G401.6 (cell line): ENCODE results near the gene CRACR2A.

Source experiments
- FAIRE-seq: peaks from 2 replicates; lab custom pipeline; 2012; peaks lifted over from hg19 to GRCh38; lab: Jason Lieb, UNC

Gene CRACR2A

DNA sequence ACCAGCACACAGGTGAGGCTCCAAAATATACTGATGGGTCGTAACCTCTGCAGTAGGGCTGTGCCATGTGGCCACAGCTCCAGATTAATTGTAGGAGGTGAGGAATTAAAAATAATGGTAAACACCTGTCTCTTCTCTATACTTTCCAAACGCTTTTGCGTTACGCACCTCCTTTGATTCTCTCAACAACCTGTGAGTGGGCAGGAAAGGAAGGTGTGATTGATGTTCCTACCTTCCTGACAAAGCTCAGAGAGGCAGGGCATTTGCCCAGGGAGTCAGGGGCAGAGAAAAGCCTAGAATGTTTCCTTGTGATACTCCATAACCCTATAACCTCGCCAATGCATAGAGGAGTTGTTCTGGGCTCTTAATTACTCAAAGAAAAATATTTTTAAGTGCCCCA lies 137.0 kb downstream of the CRACR2A start:
- no peak for FAIRE-seq

- no peak for FAIRE-seq
Observed at GRCh38 chr12:3614806-3615466, 138.0 kb downstream of the CRACR2A start.

DNA sequence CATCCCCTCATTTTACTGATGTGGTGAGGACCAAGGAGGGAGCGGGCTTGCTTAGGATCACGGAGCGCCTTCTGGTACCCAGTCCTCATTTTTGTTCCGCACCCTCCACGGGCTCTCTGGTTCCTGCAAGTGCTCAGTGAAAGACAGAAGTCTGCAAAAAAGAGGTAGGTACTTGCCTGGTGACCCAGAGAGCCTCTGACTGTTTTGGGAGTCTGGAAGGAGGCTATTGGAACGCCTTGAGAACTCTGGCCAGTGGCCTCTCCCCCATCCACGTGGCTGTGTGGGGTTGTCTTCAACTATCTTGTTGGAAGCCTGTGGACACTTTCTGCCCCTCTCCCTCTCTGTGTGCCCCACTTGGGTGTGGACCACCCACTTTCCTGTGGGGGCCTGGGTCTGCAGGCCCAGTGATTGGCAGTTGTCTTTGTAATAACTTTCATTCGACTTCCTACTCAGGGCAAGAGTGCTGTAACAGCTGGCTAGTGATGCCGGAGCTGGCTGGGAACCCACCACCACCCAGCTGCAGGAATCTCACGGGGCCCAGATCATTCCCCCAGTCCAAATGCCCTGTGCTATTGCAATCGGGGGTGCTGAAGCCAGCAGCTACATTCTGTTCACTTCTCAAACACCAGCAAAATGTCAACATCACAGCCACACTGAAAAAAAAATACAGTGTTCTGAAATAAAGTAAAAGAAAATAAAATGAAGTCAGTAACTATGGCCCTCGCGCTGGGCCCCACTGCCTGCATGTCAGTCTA lies 139.1 kb downstream of the CRACR2A start:
- FAIRE-seq, result no peak

GRCh38 chr12:3611860-3612703 lies 140.8 kb downstream of the CRACR2A start:
- no peak for FAIRE-seq

GRCh38 chr12:3607821-3608220 lies 145.1 kb downstream of the CRACR2A start:
- FAIRE-seq, result no peak

GRCh38 chr12:3607039-3607720 lies 145.7 kb downstream of the CRACR2A start:
- no peak for FAIRE-seq

GRCh38 chr12:3606128-3606527 lies 146.8 kb downstream of the CRACR2A start:
- no peak for FAIRE-seq

- FAIRE-seq, result no peak
Observed at GRCh38 chr12:3605692-3606091, 147.2 kb downstream of the CRACR2A start.

- FAIRE-seq, result no peak
Observed at GRCh38 chr12:3604748-3605586, 147.9 kb downstream of the CRACR2A start.

DNA sequence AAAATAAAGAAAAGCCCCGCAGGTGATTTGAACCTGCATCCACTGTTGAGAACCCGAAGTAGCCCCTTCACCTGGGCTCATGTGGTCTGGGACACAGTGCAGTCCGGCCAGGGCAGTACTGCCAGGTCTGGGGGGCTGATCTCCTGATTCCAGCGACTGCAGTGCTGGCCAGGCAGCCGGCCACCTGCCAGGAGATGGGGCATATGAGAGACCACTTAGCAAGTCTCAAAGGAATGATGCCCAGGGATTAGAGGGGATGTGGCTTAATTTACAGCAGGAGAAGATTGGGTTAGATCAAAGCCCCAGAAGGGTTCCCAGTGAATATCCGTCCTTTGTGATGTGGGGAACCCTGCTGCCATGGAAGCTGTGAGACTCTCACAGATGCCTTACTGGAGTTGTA lies 148.6 kb downstream of the CRACR2A start:
- no peak for FAIRE-seq

DNA sequence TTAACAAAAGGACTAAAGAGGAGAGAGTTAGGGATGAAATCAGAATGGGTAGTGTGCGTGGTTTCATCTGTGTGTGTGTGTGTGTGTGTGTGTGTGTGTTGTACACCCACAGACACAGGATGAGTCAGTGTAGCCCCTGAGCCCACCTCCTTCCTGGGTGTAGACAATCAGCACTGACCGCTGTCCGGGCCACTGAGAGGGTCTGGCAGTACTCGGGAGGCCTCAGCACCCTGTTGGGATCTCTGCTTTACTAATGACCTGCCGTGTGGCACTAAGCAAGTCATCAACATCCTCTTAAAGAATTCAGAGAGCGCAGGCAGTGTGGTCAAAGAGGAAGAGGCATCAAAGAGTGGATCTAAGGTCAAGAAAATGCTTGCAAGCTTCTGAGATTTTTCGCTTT lies 149.3 kb downstream of the CRACR2A start:
- FAIRE-seq, result no peak

GRCh38 chr12:3602488-3602887 lies 150.4 kb downstream of the CRACR2A start:
- no peak for FAIRE-seq

DNA sequence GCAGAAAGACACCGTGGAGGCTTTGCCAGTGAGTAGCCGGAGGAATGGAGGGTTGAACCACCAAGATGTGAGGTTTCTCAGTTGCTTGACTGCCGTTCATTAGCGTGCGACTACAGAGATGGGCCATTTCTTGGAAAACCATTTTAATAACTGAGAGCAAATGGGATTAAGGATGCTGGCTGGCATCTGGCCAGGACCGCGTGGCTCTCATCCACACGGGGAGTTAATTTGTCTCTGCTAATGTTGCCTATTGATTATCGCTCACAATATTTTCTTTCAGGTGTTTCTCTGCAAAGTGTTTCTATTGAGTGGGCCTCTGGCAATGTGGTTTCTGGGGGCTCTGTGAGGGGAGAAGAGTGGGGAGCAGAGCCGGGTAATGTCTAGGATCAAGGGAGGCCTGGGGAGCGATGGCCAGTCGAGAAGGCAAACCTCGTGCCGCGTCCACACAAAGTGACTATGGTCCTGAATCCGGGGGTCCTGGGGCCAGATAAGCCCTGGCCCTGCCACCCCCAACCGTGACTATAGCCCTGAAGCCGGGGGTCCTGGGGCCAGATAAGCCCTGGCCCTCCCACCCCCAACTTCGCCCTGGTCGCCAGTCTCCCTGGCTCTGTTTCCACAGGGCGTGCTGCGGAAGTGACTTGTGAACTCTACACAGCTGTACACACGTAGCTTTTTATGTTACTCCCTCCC lies 151.3 kb downstream of the CRACR2A start:
- FAIRE-seq, result no peak

DNA sequence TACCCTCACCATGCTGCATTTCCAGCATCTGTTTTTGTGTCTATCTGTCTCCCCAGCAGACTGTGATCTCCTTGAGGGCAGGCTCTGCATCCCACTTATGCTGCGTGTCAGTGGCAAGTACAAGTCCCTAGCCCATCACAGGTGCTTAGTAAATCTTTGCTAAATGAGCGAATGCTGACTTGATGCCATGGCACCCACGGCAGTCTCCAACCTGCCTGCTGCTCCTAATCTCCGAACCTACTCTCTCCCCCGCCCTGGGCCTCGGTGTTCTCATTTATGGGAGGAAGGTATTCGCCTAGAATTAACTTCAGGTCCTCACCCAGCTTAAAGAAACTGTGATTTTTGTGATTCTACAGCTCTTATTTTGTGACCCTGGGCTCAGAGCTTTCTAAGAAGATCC lies 152.0 kb downstream of the CRACR2A start:
- FAIRE-seq, result no peak

DNA sequence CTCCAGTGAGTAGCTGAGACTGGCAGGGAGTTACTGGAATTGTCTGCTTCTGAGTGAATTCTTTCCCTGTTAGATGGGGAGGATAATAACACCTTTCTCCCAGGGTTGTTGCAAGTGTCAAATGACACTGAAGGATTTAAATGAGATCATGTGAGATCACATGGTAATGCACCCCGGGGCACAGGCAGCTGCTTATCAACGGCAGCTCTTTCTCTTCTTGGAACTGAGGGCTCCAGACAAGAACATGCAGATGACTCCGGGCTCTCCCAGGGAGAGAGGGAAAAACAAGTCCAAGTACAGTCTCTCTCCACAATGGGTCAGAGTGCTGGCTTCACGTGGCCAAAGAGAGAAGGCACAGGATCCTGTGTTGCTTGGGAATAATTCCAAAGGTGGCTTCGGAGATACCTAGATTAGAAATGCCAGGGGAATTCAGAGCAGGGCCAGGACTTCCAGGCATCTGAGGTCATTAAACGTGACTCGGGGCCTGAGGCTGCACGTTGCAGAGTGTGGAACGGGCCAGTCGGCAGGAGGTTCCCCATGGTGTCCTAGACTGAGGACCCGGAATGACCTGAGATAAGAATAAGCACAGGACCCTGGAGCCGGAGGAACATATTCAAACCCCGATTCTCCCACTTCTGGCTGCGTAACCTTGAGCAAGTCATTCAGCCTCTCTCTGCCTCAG lies 152.7 kb downstream of the CRACR2A start:
- no peak for FAIRE-seq

DNA sequence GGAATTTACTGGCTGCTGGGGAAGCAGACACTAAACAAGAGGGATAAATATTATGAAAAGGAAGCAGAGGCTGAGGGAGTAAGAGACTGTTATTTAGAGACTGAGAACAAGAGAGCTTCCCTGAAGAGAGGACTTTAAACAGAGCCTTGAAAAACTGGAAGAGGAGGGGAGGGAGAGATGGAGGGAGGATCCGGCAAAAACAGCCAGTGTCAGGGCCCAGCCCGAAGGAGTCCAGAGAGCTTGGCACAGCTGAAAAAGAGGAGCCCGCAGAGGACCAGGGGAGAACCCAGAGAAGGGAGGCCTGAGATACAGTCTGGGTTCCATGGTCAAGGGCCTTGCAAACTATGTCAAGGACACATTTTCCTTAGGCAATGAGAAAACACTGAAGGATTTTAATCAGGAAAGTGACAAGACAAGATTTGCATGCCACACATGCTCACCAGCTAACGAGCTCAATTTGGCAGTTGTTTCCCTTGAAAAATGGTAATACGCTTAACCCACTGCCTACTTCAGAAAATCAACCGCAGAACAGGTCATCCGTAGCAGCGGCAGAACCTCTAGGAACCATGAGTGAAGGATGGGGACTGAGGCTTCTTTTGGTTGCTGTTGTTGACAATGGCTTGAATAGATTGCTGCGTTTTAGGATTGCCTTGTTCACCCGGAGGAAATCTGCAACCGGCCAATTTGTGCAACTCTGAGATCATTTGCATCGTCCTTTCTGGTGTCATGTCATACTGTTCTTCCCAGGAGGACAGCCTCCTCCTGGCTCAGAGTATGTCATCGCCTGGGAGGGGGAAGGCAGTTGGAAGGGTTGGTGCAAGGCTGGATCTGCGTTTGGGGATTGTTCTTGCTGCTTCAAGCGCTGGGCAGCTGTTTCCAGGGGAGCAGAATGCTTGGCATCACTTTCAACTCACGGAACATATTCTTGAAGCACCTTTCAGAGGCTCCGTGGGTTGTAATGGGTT lies 153.7 kb downstream of the CRACR2A start:
- no peak for FAIRE-seq

GRCh38 chr12:3597526-3598210 lies 155.2 kb downstream of the CRACR2A start:
- FAIRE-seq, result no peak

- no peak for FAIRE-seq
Observed at GRCh38 chr12:3596703-3597415, 156.1 kb downstream of the CRACR2A start.
